NCI-H526 treated with DMSO at 0.1 percent for 48 hours (cell line): ENCODE measurements around the gene CFP.
"Not testable (repeated sequence)": the region's sequence is repeated elsewhere in the genome, so short reads cannot be mapped to it uniquely, and the experiment has no call there.

ENCODE experiments used
- DNase-seq: peaks from one replicate; lab custom pipeline; 2025; lab: John Stamatoyannopoulos, UW

Gene CFP

DNA sequence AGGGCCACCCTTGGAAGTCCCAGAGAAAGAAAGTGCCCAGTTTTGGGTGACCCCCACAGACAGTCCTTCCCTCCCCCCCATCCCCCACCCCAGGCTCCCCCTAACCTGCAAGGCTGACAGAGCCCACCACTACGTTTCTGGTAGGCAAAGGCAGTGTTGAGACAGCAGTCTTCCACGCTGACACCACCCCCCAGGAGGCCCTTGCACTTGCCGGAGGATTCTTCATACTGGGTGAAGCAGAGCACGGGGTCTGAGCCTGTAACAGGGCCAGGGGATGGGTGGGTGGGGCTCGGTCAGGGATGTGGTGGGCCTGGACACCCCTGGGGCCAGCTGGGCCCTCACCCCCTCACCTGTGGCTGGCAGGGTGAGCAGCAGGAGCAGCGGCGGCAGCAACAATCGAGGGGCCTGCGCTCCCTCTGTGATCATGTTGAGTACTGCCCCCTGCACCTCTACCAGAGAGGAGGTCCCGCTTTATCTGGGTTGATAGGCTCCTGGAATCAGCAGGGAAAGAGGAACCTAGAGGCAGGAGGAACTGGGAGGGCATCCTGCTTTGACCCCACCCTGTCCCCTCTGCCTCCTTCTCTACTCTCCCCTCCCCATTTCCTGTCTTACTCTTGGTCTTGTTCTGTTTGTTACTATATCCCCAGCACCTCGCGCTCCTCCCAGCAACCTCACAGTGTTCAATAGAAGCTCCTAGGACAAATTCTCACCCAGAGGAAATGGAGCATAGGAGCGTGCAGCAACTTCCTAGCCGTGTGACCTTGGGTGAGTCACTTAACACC, at the start of gene CFP:
Gene CFP, minus strand, starts transcription at position 512 of the 782 bp plus-strand sequence. Its CDS starts 86 bp downstream, at position 426.
- no peak for DNase-seq

DNA sequence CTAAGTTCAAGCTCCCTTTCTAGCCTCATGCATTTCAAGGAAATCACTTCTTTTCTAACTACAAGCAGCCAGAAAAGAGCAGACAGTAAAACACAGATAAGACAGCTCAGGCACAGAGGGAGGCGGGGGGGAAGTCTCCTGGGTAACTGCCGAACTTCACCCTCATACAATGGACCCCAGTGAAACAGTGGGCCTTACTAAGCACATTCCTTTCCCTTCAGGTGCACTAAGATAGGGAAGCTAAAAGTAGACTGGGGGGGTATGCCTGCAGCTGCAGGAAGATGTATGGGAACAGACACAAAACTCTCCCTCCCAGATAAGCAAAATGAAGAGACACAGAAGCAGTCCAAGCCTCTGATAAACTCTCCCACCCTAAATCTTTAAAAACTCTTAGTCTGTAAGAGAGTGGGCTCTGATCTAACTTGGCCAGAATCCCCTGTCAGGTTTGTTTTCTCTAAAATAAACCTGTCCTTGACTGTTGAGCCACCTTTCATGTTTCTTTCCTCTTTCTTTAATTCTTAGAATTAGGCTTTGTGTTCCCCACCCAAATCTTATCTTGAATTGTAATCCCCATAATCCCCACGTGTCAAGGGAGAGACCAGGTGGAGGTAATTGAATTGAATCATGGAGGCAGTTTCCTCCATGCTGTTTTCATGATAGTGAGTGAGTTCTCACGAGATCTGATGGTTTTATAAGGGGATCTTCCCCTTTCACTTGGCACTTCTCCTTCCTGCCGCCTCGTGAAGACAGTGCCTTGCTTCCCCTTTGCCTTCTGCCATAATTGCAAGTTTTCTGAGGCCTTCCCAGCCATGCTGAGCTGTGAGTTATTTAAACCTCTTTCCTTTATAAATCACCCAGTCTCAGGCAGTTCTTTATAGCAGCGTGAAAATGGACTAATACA, 46.5 kb upstream of the CFP start:
- DNase-seq: not testable (repeated sequence)

DNA sequence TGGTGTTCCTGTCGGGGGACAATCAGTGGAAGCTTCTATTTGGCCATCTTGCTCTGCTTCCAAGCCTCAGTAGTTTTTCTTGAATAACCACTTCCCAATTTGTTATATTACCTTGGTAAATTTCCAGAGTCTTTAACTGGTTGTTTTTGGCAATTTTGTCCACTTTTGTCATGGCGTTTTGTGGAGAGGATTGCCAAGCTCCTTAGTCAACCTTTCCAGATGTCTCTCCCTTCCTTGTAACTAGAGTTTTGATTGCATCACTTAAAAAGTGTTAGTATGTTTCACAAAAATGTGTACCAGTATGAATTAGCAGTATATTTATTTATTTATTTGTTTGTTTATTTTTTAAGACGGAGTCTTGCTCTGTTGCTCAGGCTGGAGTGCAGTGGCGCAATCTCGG, 45.0 kb upstream of the CFP start:
- DNase-seq: no peak

- not testable (repeated sequence) for DNase-seq
Measured at GRCh38 chrX:47665797-47666196, 36.1 kb upstream of the CFP start.

GRCh38 chrX:47664737-47665136, 35.0 kb upstream of the CFP start:
- no peak for DNase-seq

DNA sequence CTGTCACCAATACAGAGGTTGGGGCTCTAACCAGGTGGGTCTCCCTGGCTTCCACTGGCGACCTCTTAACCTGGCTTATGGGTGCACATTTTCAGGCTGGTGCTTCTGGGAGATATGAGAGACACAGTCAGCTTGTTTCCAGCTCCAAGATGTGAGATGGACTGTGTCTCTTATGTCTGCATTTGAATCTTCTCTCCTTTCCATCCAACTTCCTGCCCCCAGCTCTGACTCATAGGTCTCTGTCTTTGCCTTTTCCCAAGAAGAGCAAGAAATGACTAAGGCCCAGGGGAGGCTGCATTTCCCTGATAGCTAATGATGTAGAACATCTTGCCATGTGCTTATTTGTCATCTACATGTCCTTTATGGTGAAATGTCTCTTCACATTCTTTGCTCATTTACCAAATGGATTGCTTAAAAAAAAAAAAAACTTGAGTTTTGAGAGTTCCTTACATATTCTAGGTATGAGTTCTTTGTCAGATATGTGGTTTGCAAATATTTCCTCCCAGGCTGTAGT, 32.5 kb upstream of the CFP start:
- no peak for DNase-seq

DNA sequence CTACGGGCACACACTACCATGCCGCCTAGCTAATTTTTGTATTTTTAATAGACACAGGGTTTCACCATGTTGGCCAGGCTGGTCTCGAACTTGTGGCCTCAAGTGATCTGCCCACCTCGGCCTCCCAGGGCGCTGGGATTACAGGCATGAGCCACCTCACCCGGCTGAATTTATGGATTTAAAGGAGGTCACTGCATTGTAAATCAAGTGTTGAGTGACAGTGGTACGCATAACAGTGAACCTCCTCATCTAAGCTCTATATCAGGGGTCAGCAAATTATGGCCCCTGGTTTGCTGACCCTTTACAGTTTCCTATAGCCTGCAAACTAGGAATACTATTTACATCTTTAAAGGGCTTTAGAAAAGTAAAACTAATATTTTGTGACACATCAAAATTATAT, 31.8 kb upstream of the CFP start:
- no peak for DNase-seq

DNA sequence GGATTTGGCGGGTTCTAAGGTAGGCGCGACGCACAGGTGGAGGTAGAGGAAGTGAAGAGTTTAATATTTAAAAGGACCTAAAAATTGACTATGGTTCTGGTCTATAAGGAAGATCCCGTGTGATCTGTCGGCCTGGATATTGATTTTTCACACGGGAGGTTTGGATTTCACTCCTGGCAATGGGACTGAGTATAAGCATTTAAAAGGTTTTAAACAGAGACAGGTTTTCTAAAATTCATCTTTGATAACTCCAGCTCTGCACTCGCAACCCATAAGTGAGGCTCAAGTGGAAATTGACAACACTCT, 29.6 kb upstream of the CFP start:
- DNase-seq: no peak

DNA sequence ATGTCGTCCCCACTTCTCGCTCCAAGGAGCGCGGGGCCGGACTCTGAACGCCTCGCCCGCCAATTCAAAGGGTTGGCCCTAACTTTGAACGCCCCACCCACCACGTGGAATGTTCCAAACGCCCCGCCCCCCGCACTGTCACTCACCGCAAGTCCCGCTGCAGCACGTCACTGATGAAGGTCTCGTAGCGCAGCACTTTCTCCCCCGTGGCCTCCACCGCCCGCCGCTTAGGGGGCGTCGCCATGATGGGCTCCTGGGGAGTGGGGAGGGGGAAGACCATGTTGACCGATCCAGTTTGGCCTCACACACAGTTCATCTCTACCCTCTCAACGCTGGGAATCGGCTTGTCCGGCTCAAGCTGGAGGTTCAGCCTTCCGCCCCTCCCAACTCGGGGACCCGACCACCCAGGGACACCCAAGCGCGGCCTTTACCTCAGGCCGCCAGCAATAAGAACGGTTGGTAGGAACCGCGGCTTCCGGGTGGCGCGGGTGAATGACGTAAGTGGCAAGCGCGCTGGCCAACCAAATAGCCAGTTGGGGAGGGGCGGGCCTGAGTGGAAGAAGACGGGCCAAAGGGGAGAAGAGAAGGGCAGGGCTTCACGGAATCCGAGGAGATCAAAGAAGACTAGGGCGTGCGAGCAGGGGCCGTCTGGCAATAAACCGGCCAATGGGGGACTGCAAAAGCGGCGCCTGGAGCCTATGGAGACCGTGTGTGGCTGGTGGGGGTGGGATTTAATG, 29.1 kb upstream of the CFP start, which contains the start of gene UXT:
Gene UXT, minus strand, starts transcription at position 497 of the 737 bp plus-strand sequence. Its CDS starts 253 bp downstream, at position 244.
- peak; percentile 84 for DNase-seq

DNA sequence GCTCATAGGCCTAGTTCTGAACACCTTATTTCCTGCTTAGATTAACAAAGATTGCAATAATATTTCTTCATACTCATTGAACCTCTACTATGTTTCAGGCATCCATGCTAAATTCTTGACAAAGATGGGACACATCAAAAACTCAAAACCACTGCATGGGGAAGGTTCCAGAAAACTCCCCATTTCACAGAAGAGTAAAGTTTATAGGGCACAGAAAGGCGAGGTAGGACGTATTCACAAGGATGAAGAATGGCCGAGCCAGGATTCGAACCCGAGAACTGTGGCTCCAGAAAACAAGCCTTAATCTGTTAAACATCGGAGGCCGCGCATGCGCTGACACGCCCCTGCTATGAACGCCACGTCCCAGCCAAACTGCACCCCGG, 28.6 kb upstream of the CFP start:
- DNase-seq: no peak

GRCh38 chrX:47651043-47651905, 21.5 kb upstream of the CFP start:
- no peak for DNase-seq

GRCh38 chrX:47650164-47651042, 20.7 kb upstream of the CFP start, which contains the start of gene ELK1:
TSS of gene ELK1 (minus strand) at chrX:47650563. CDS start at chrX:47641441, 9,122 bp downstream.
- peak; percentile 91 for DNase-seq

DNA sequence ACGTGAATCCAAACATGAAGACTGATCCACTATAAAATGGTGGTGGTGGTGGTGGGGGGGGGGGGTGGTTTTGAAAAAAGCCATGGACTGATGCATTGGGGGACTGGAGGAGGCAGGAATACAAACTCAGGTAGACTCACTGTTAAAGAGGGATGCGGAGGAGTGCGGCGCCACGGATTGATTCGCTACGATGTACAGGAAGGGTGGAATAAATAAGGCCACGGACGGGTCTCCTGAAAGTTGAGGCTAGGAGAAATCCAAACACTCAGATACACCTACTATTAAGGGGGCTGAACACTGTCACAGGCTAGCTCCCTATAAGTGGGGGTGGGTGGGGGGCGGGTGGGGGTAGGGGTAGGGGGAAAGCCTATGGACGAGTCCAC, 20.0 kb upstream of the CFP start:
- DNase-seq: no peak

- DNase-seq: no peak
Measured at GRCh38 chrX:47649271-47649670, 19.5 kb upstream of the CFP start.

DNA sequence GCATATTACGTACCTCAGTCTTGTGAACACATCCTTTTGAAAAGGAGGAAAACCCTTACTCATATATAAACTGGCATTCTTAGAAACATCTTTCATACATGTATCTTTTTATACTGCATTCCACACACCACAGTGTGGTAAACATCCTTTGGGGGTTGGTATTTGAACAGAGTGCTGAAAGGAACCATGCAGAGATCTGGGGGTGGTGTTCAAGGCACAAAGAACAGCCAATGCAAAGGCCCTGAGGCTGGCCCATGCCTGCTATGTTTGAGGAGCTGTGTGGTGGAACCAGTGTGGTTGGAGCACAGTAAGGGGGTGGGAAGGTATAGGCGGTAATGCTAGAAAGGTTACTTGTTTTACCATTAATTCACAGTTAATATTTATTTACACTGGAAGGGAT, 18.6 kb upstream of the CFP start:
- DNase-seq: no peak

DNA sequence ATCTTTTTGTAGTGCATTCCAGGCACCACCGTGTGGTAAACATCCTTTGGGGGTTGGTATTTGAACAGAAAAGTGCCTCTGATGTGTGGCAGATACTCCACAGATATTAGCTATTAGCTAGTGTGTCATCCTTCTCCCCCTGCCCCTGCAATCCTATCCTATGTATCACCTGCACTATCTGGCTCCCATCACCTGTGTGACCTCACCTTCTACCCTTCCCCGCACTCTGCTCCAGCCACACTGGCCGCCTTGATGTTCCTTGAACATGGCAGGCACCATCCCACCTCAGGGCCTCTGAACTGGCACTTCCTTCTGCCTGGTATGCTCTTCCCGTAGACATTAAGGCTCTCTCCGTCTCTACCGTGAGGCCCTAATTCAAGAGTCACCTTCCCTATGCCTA, 16.9 kb upstream of the CFP start:
- DNase-seq: no peak

- DNase-seq: no peak
Measured at GRCh38 chrX:47645530-47645929, 15.8 kb upstream of the CFP start.

GRCh38 chrX:47644557-47645091, 14.9 kb upstream of the CFP start:
- no peak for DNase-seq

DNA sequence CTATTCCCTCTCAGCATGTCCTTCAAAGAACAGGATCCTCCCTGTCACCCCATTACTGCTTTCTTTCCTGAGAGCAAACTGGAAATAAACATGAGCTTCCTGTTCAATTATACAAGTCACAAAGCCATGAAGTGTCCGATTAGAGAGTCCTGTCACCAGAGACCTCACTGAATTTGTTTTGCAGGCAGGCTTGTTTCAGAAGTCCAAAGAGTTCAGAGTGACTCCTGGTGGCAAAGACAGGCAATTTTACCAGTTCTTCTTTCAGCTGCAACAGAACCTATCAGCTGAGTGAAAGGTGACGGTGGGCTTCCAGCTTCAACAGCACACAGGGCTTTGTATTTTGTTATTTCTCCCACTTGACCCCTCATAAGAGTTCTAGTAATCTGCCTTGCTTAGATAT, 14.2 kb upstream of the CFP start:
- no peak for DNase-seq

DNA sequence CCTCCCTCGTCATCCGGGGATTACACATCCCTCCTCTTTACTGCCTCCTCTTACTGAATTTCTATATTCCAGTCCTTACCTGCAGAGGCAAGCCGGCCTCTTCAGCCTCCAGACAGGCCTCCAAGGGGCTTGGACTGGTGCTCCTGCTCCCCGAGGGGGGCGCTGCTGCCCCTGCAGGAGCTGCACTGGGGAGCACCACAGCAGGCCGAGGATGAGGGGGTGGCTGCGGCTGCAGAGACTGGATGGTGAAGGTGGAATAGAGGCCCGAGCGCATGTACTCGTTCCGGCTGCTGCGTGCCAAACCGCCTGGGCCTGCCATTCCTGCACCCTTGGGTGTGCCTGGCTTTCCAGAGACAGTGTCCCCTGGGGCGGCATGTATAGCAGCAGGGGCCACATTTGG, 9.1 kb upstream of the CFP start:
- DNase-seq: no peak
